GM13976 (cell line): ENCODE data around the gene ASTN2.

Experiments used
- DNase-seq: peaks from one replicate; pipeline ENCODE4 v3.0.0; 2012; ENCODE audit warnings: low spot score
- in situ Hi-C: fragments of 300-500 bp; cut with MboI; formaldehyde crosslinking; loops from one replicate; pipeline ENCODE4 v1.12.0; 2022; ENCODE audit warnings: low sequenced_read_pairs, mixed read lengths, inconsistent platforms; ENCODE audit not compliant: unreplicated experiment
- TF ChIP-seq, protein P1 (sequence below): IDR thresholded peaks from 2 replicates; pipeline ENCODE4 v1.5.1; 2012; ENCODE audit warnings: borderline replicate concordance, mild to moderate bottlenecking; ENCODE audit not compliant: insufficient read depth; ENCODE audit errors: extremely low read depth, missing control alignments, control extremely low read depth

ASTN2 gene

DNA sequence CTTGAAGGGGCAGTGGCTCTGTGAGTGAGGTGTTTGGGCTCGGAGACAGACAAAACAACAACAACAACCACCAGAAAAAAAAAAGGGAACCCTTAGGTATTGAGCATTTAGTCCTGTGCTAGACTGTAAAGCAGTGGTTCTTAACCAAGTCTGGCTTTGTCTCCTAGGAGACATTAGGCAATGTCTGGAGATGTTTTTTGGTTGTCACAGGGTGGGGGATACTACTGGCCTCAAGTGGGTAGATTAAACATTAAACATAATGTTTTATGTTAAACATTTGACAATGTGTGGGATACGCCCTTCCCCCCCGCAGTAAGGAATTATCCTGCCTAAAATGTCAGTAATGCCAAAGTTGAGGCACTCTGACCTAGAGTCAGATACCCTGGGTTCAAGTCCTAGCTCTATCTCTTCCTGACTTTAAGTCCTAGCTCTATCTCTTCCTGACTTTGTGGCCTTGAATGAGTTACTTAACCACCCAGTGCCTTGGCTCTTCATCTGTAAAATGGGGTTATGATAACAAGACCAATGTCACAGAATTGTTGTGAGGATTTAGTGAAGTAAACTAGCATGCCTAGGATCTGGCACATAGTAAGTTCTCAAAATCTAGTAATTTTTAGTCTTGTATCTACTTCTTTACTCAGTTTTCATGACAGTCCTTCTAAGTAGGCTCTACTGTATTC is 725.9 kb downstream of the ASTN2 start:
- TF ChIP-seq, protein P1, sequence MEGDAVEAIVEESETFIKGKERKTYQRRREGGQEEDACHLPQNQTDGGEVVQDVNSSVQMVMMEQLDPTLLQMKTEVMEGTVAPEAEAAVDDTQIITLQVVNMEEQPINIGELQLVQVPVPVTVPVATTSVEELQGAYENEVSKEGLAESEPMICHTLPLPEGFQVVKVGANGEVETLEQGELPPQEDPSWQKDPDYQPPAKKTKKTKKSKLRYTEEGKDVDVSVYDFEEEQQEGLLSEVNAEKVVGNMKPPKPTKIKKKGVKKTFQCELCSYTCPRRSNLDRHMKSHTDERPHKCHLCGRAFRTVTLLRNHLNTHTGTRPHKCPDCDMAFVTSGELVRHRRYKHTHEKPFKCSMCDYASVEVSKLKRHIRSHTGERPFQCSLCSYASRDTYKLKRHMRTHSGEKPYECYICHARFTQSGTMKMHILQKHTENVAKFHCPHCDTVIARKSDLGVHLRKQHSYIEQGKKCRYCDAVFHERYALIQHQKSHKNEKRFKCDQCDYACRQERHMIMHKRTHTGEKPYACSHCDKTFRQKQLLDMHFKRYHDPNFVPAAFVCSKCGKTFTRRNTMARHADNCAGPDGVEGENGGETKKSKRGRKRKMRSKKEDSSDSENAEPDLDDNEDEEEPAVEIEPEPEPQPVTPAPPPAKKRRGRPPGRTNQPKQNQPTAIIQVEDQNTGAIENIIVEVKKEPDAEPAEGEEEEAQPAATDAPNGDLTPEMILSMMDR, result no peak
- DNase-seq, result no peak
- in situ Hi-C loops, result no loop called here

DNA sequence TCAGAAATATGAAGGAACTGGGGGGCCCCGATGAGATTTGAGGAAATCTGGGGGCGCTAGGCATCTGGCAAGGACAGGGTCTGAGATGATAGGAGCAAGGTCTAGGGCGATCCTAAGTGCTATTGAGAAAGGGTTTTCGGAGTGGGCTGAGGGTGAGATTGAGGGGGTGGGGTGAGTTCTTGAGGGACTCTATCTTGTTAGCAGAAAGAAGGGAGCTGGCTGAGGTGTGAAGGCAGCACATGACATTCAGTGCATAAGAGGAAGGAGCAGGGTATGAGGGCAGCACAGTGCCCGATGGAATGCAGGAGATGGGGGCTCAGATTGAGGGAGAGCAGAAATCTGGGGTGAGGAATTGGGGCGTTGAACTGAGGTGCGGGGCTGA is 727.1 kb downstream of the ASTN2 start:
- no peak for DNase-seq
- TF ChIP-seq, protein P1, result no peak
- in situ Hi-C loops, result no loop called here

DNA sequence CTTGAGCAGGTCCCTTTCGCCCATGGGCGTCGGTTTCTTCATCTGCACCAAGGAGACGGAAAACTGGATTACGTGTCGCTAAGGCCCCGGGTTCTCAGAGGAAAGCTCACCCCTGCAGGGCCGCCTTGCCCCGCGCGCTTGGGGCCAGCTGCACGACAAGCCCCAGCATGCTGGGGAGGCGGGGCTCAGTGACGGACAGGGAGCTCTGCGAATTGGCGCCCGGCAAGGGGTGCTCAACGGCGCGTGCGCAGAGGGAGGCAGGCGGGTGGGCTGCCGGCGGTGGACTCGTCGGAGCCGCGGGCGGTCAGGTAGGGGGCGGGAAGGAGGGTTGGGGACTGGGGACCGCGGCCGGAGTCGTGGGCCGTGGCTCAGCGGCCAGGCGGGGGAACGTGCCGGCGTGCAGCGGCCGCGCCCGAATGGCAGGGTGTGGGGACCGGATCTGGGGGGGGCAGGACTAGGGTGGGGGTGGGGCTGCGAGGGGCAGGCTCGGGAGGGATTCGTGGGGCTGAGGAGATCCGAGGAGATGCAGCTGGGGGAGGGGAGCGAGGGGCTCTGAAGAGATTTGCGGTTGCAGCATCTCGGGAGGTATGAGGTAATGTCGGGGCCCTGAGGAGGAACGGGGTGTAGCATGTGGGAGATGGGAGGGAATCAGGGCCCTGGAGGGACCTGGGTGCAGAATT is 727.6 kb downstream of the ASTN2 start, which contains the start of gene TRIM32:
Gene TRIM32 (plus strand): TSS at position 232 of the 680 bp plus-strand sequence. CDS start 10,438 bp downstream, outside the sequence.
- TF ChIP-seq, protein P1, result no peak
- in situ Hi-C loops, result no loop called here
- peak; percentile 96 for DNase-seq

DNA sequence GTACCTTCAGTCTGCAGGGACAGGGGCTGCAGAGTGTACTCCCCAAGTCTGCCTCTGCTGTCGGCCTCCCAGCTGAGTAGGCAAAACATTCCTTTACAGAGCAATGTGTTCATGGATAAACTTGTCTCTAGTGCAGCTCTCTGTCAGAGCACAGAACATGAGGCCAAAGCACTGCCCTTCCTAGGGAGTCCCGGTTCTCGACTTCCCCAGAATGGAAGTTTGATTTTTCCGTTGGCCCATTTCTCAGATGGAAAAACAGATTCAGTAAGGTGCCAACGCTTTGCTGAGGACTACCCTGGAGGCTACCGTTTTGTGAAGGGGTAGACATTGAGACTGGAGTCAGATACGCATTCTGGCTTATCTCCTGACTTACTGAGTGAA is 728.2 kb downstream of the ASTN2 start:
- in situ Hi-C loops, result no loop called here
- no peak for DNase-seq
- TF ChIP-seq, protein P1, result no peak

DNA sequence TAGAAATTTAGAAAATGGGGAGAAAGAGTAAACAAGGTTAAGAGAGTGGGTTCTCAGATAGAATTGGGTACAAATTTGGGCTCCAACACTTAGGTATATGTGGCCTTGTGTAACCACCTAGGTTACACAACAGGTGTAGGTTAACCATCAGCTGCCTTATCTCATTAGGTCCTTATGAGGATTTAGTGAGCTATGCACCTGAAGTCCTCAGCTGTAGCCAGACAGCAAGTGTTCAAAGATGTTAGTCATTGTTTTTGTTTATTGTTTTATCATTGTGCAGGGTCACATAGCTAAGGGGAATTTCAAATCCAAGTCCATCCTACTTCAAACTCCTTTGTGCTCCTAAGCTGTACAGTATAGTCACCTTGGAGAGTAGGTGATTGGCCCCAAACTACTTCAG is 728.7 kb downstream of the ASTN2 start:
- in situ Hi-C loops, result no loop called here
- TF ChIP-seq, protein P1, result no peak
- no peak for DNase-seq

DNA sequence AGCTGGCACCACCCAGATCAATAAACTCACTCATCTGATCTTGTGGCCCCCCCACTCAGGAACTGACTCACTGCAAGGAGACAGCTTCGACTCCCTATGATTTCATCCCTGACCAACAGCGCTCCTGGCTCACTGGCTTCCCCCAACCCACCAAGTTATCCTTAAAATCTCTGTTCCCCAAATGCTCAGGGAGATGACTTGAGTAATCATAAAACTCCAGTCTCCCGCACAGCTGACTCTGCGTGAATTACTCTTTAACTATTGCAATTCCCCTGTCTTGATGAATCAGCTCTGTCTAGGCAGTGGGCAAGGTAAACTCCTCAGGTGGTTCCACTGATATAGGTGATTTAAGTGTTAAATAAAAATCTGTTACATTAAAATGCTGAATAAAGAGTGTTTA is 729.7 kb downstream of the ASTN2 start:
- no peak for DNase-seq
- TF ChIP-seq, protein P1, result no peak
- in situ Hi-C loops, result no loop called here
